K562 (cell line): ENCODE measurements around the gene FPGS. TPM values are rescaled to one million over a fixed set of nuclear protein-coding genes. Genes with fewer than 3 reads are reported as not detected.

Experiments used
- ATAC-seq: fragments of 200-7000 bp; cut with Tn5 transposase; 3 replicates; pipeline ENCODE4 v1.9.1; 2020; ENCODE audit warnings: moderate library complexity
- BruUV-seq: library from RNA; stranded (reverse); fragments of 400-500 nt; replicated peaks from 2 replicates; lab custom pipeline; 2021; lab: Mats Ljungman, UMichigan
- CTCF ChIA-PET: fragments of 300-600 bp; formaldehyde crosslinking; extraction: SDS; loops from one replicate; lab custom pipeline; 2021; ENCODE audit warnings: low intra/inter-chr PET ratio; lab: Yijun Ruan, JAX
- POLR2A ChIA-PET: fragments of 300-600, 350-650 bp; sonication (Branson Sonifier 250); formaldehyde crosslinking; extraction: SDS; loops from one replicate; lab custom pipeline; 2021; ENCODE audit warnings: antibody characterized with exemption, inconsistent platforms; lab: Yijun Ruan, JAX
- DNase-seq, 4 experiments: peaks; one replicate each; pipeline versions ENCODE4 v3.0.0 to v3.0.0-alpha.2; 2011 to 2018; ENCODE audit warnings: low spot score in 3 of 4, mixed read lengths in 3 of 4; ENCODE audit errors: extremely low read depth in 1 of 4
- FAIRE-seq: peaks from 2 replicates; lab custom pipeline; 2011; peaks lifted over from hg19 to GRCh38; lab: Jason Lieb, UNC
- H2AFZ ChIP-seq: 2 replicates; pipeline ENCODE4 v1.6.0; 2011; ENCODE audit warnings: low read depth, low read length, control low read depth, inconsistent platforms
- H3K27ac ChIP-seq: fragments of 200-600 bp; 3 replicates; pipeline ENCODE4 v1.8.0; 2011; ENCODE audit warnings: low read depth, mild to moderate bottlenecking, control low read depth, inconsistent platforms, low read length, moderate library complexity, mixed read lengths; ENCODE audit errors: extremely low read depth
- H3K27me3 ChIP-seq, 2 experiments: fragments of 300-600 bp in 1 of 2; 2 replicates in 1 of 2; 3 replicates in 1 of 2; pipeline versions ENCODE4 v1.6.0 to v1.8.0; 2011; ENCODE audit warnings: inconsistent platforms in 2 of 2, low read length in 2 of 2, mild to moderate bottlenecking in 1 of 2, mixed read lengths in 1 of 2, moderate library complexity in 1 of 2; ENCODE audit not compliant: control insufficient read depth in 2 of 2, insufficient read depth in 2 of 2
- H3K36me3 ChIP-seq: fragments of 300-600 bp; 3 replicates; pipeline ENCODE4 v1.8.0; 2011; ENCODE audit warnings: mild to moderate bottlenecking, low read length, inconsistent platforms; ENCODE audit not compliant: control insufficient read depth, insufficient read depth
- H3K4me1 ChIP-seq, 2 experiments: fragments of 200-600 bp in 1 of 2; replicated peaks in 1 of 2; 2 replicates in 1 of 2; 3 replicates in 1 of 2; pipeline versions ENCODE4 v1.5.1 to v1.8.0; 2011; ENCODE audit warnings: inconsistent platforms in 2 of 2, low read length in 2 of 2, mild to moderate bottlenecking in 1 of 2, mixed read lengths in 1 of 2, moderate library complexity in 1 of 2; ENCODE audit not compliant: control insufficient read depth in 2 of 2, insufficient read depth in 2 of 2
- H3K4me2 ChIP-seq: 2 replicates; pipeline ENCODE4 v1.6.1; 2011; ENCODE audit warnings: low read length, control low read depth, inconsistent platforms, mixed read lengths; ENCODE audit not compliant: insufficient read depth
- H3K4me3 ChIP-seq: fragments of 200-600 bp; sonication (generic), shearing (Covaris generic); 2 replicates; pipeline ENCODE4 v1.5.1; 2016; ENCODE audit warnings: control low read depth, inconsistent platforms
- H3K79me2 ChIP-seq: fragments of 200-600 bp; 3 replicates; pipeline ENCODE4 v1.8.0; 2011; ENCODE audit warnings: low read length, inconsistent platforms; ENCODE audit not compliant: control insufficient read depth, insufficient read depth
- H3K9ac ChIP-seq, 2 experiments: 2 replicates each; pipeline versions ENCODE4 v1.6.0 to v1.6.1; 2011; ENCODE audit warnings: low read depth in 2 of 2, low read length in 2 of 2, control low read depth in 1 of 2, inconsistent platforms in 1 of 2, mild to moderate bottlenecking in 1 of 2, mixed read lengths in 1 of 2; ENCODE audit not compliant: insufficient read depth in 1 of 2
- H3K9me1 ChIP-seq: one replicate; pipeline ENCODE4 v1.6.0; 2011; ENCODE audit warnings: inconsistent platforms, mild to moderate bottlenecking, low read length, moderate library complexity; ENCODE audit not compliant: control insufficient read depth, insufficient read depth
- H3K9me3 ChIP-seq: replicated peaks from 2 replicates; pipeline ENCODE4 v1.5.1; 2011; ENCODE audit warnings: low read depth, low read length, inconsistent platforms; ENCODE audit not compliant: control insufficient read depth, insufficient read depth
- H4K20me1 ChIP-seq: replicated peaks from 2 replicates; pipeline ENCODE4 v1.6.1; 2011; ENCODE audit warnings: low read length, inconsistent platforms, mixed read lengths; ENCODE audit not compliant: control insufficient read depth, insufficient read depth
- BCOR ChIP-seq: fragments of 450-650 bp; IDR thresholded peaks from 2 replicates; pipeline ENCODE4 v1.6.1; 2016
- HDAC2 ChIP-seq: fragments of 450-650 bp; IDR thresholded peaks from 2 replicates; pipeline ENCODE4 v1.6.1; 2016; ENCODE audit warnings: mild to moderate bottlenecking
- RBM25 ChIP-seq: fragments of 200-400 bp; formaldehyde crosslinking; IDR thresholded peaks from 2 replicates; pipeline ENCODE4 v1.6.1; 2018; ENCODE audit warnings: low read length, low read depth, moderate library complexity; ENCODE audit not compliant: severe bottlenecking
- RCOR1 ChIP-seq, 2 experiments: IDR thresholded peaks; 2 replicates each; pipeline ENCODE4 v1.6.1; 2012; ENCODE audit warnings: low read depth in 2 of 2, low read length in 2 of 2, borderline replicate concordance in 1 of 2, improper control_type of control experiment in 1 of 2
- ZFP36 ChIP-seq: fragments of 150-350 bp; IDR thresholded peaks from 2 replicates; pipeline ENCODE4 v1.6.1; 2018; ENCODE audit warnings: low read length, low read depth; ENCODE audit not compliant: partially characterized antibody
- ZNF655 ChIP-seq: fragments of 250-450 bp; sonication (Bioruptor Pico); IDR thresholded peaks from 2 replicates; pipeline ENCODE4 v1.5.0; 2021
- WGBS: fragments of 100-300 bp; shearing (Covaris generic); methylation state at CpG from one replicate; pipeline ENCODE4 v1.1.6; 2016; ENCODE audit warnings: low coverage, mixed read lengths; ENCODE audit not compliant: insufficient coverage; ENCODE audit errors: missing lambda C conversion rate; 5-methylcytosine and 5-hydroxymethylcytosine counted together
- in situ Hi-C: fragments of 300-500 bp; cut with MboI; formaldehyde crosslinking; loops from 4 replicates; pipeline ENCODE4 v1.15.0; 2018; ENCODE audit warnings: inconsistent platforms, mixed read lengths
- intact Hi-C: fragments of 100-400 bp; cut with micrococcal nuclease; formaldehyde crosslinking; loops from 2 replicates; pipeline ENCODE4 v1.14.2; 2022
- polyA plus RNA-seq, 8 experiments: library from polyadenylated mRNA; depleted of rRNA in 4 of 8; stranded (reverse) in 5 of 8; unstranded in 3 of 8; fragments of >200 nt; fragmentation: Nextera tagmentation in 2 of 8; fragmentation: Illumina TruSeq in 1 of 8; extraction: Ambion mirVana in 2 of 8; extraction: Trizol in 1 of 8; gene quantifications; 2 replicates each; pipeline versions ENCODE4 v1.2.1 to v1.2.3, GENCODE V29; 2011 to 2014; ENCODE audit warnings: inconsistent platforms in 1 of 8, missing spikeins in 1 of 8
- total RNA-seq, 7 experiments: library from RNA; depleted of rRNA in 6 of 7; stranded (reverse); fragments of >200 nt in 6 of 7; fragmentation: Illumina TruSeq in 2 of 7; extraction: Trizol in 2 of 7; gene quantifications; 2 replicates each; pipeline versions ENCODE4 v1.2.1 to v1.2.3, GENCODE V29; 2011 to 2021; ENCODE audit warnings: low replicate concordance in 1 of 7

FPGS gene
- total and polyA plus RNA-seq, 9 of the 15 experiments (the other 6 are each of a cell fraction or from before 2014, with no cell fraction given): 0.84 to 86.4 (median 59.2) TPM

GRCh38 chr9:127853312-127854183 is 50.9 kb downstream of the FPGS start:
- in situ Hi-C loops: no loop called here
- ATAC-seq (no peak), DNase-seq (no peak), FAIRE-seq (no peak)
- no peak overlapping the region for H3K4me2 ChIP-seq
- H3K9me1 ChIP-seq: no peaks in the 10 kb centered on the region
- ChIA-PET CTCF (no interaction called here), POLR2A (interaction anchor here (0.7 to 1.4 kb wide), 3 partner anchors 13 to 509 kb away, joined by 3 to 6 read pairs (median 3); no protein-coding TSS in a partner anchor)
- intact Hi-C loops: no loop called here
- peaks cover 15% of the 10 kb centered on the region for H3K9me3 ChIP-seq
- H3K36me3 ChIP-seq: no peaks in the 10 kb centered on the region
- H3K9ac ChIP-seq: peak overlapping the region in 1 of 2 experiments; percentile 76; a peak in 1 of 4 replicates
- no peak overlapping the region for H2AFZ ChIP-seq
- peaks cover 16 to 38% of the 10 kb centered on the region in 2 experiments for H3K4me1 ChIP-seq
- no TSS peak for BruUV-seq
- 54% methylated on average over 13 of the region's 13 CpGs for WGBS
- H4K20me1 ChIP-seq: no peaks in the 10 kb centered on the region
- TF ChIP-seq ZFP36 (peak; percentile 70), ZNF655 (CRISPR knock-in tag) (no peak), BCOR (peak; percentile 73), RBM25 (peak; percentile 15), HDAC2 (0 out of 2 replicates have a peak, but pooled peaks have one; percentile 29), RCOR1 (IDR thresholded peaks at IDR 0.05; ENCODE audit: borderline replicate concordance in 1 of 2, low read depth in 2 of 2, low read length in 2 of 2) (0 out of 4 replicates have a peak, but pooled peaks of 1 of the 2 experiments have one; percentile 7)
- no peaks in the 10 kb centered on the region for H3K79me2 ChIP-seq
- H3K4me3 ChIP-seq: no peak overlapping the region
- H3K27me3 ChIP-seq: no peaks in the 10 kb centered on the region
- H3K27ac ChIP-seq: no peak overlapping the region
